Loucy (cell line): ENCODE measurements around the gene FMN1.
A peak's percentile ranks its signal among the peaks of the same experiment; 100 is the strongest.

Experiments used
- H2AFZ ChIP-seq: fragments of 200-600 bp; sonication (generic); 2 replicates; pipeline ENCODE4 v1.6.0; 2016; ENCODE audit warnings: antibody characterized with exemption, mild to moderate bottlenecking, low read length, moderate library complexity
- H3F3A ChIP-seq: fragments of 200-600 bp; 2 replicates; pipeline ENCODE4 v1.6.0; 2016; ENCODE audit warnings: antibody characterized with exemption, low read depth, mild to moderate bottlenecking
- H3K27me3 ChIP-seq: fragments of 200-600 bp; sonication (generic); 2 replicates; pipeline ENCODE4 v1.6.1; 2014; ENCODE audit warnings: low read length, mild to moderate bottlenecking; ENCODE audit not compliant: insufficient read depth, poor library complexity, severe bottlenecking
- H3K36me3 ChIP-seq: fragments of 200-600 bp; sonication (generic); 2 replicates; pipeline ENCODE4 v1.6.1; 2016; ENCODE audit warnings: low read length; ENCODE audit not compliant: insufficient read depth
- H3K4me1 ChIP-seq: fragments of 200-600 bp; sonication (generic); 2 replicates; pipeline ENCODE4 v1.5.1; 2014; ENCODE audit warnings: low read length, mild to moderate bottlenecking; ENCODE audit not compliant: insufficient read depth, poor library complexity, severe bottlenecking
- H3K4me2 ChIP-seq: fragments of 200-600 bp; sonication (generic); 2 replicates; pipeline ENCODE4 v1.6.0; 2014; ENCODE audit warnings: antibody characterized with exemption, low read length, low read depth, mild to moderate bottlenecking; ENCODE audit not compliant: poor library complexity, severe bottlenecking
- H3K4me3 ChIP-seq: fragments of 200-600 bp; sonication (generic); 2 replicates; pipeline ENCODE4 v1.5.1; 2014; ENCODE audit warnings: low read length, mild to moderate bottlenecking, mixed read lengths; ENCODE audit not compliant: poor library complexity, severe bottlenecking
- H3K79me2 ChIP-seq: fragments of 200-600 bp; sonication (generic); 2 replicates; pipeline ENCODE4 v1.6.1; 2014; ENCODE audit warnings: low read length; ENCODE audit not compliant: insufficient read depth
- H3K9ac ChIP-seq: fragments of 200-600 bp; sonication (generic); 2 replicates; pipeline ENCODE4 v1.6.0; 2014; ENCODE audit warnings: mild to moderate bottlenecking, low read depth, low read length, moderate library complexity; ENCODE audit not compliant: poor library complexity, severe bottlenecking
- H3K9me2 ChIP-seq: fragments of 200-600 bp; sonication (generic); replicated peaks from 2 replicates; pipeline ENCODE4 v1.6.1; 2016; ENCODE audit warnings: low read depth, low read length, mixed read lengths
- H3K9me3 ChIP-seq: fragments of 200-600 bp; sonication (generic); 2 replicates; pipeline ENCODE4 v1.6.1; 2014; ENCODE audit warnings: mild to moderate bottlenecking, antibody characterized with exemption, low read length, low read depth; ENCODE audit not compliant: insufficient read depth
- H4K20me1 ChIP-seq: fragments of 200-600 bp; sonication (generic); 2 replicates; pipeline ENCODE4 v1.6.0; 2014; ENCODE audit warnings: antibody characterized with exemption, low read length, mild to moderate bottlenecking; ENCODE audit not compliant: insufficient read depth, poor library complexity, severe bottlenecking
- CTCF ChIP-seq: fragments of 200-600 bp; sonication (generic); conservative IDR thresholded peaks from 2 replicates; pipeline ENCODE4 v1.5.1; 2014; ENCODE audit warnings: mild to moderate bottlenecking, antibody characterized with exemption, low read length
- EZH2phosphoT487 ChIP-seq: fragments of 200-600 bp; IDR thresholded peaks from 2 replicates; pipeline ENCODE4 v1.6.1; 2018; ENCODE audit warnings: antibody characterized with exemption, mild to moderate bottlenecking, moderate library complexity, borderline replicate concordance

Gene FMN1

DNA sequence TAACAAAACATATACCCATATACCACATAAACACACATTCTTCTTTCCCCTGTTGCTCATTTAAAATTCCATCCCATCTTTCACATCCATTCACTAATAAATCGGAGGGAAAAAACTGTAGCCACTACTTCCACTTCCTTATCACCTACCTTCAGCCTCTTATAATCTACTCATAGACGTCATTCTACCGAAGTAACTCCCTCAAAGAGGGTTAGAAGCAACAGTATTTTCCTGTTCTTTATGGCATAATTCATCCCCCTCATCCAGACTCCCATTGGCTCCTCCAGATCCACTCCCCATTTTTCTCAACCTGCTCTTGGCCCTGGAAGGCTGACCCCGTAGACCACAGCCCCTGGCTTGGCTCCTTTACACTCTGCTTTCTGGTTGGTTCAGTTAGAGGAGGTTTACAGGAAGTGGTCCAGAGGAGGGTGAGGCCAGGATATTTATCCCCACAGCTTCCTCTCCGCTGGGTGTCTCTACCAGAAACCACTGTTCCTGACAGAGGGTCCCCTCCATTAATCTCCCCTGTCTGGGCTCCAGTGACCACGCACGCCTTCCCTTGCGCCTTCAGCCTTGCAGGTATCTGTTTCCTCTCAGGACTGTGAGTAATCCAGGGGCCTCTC, 46.3 kb downstream of the FMN1 start:
- Histone ChIP-seq H3K9me3 (no peaks in the 10 kb centered on the region), H3K4me3 (peak overlapping the region; percentile 86), H3K9ac (peak overlapping the region; percentile 77), H3K4me2 (peak overlapping the region; percentile 88), H2AFZ (peak overlapping the region; percentile 72), H3F3A (no peaks in the 10 kb centered on the region), H3K27me3 (no peaks in the 10 kb centered on the region), H4K20me1 (no peaks in the 10 kb centered on the region), H3K79me2 (peaks cover 18% of the 10 kb centered on the region), H3K36me3 (no peaks in the 10 kb centered on the region), H3K9me2 (no peaks in the 10 kb centered on the region), H3K4me1 (peaks cover 48% of the 10 kb centered on the region)
- no peak for TF ChIP-seq EZH2phosphoT487
- no peak for TF ChIP-seq CTCF

- no peaks in the 10 kb centered on the region for H3K36me3 ChIP-seq
- H3K9me2 ChIP-seq, result no peaks in the 10 kb centered on the region
- peak overlapping the region; percentile 29 for H3K9ac ChIP-seq
- H3K4me2 ChIP-seq, result peak overlapping the region; percentile 88
- peak overlapping the region; percentile 29 for H3K4me3 ChIP-seq
- no peaks in the 10 kb centered on the region for H3K27me3 ChIP-seq
- H3K4me1 ChIP-seq, result peaks cover 51% of the 10 kb centered on the region
- H3F3A ChIP-seq, result no peaks in the 10 kb centered on the region
- no peaks in the 10 kb centered on the region for H4K20me1 ChIP-seq
- TF ChIP-seq EZH2phosphoT487 (no peak), CTCF (no peak)
- peaks cover 18% of the 10 kb centered on the region for H3K79me2 ChIP-seq
- H3K9me3 ChIP-seq, result no peaks in the 10 kb centered on the region
- no peak overlapping the region for H2AFZ ChIP-seq
Measured at GRCh38 chr15:33146051-33146450, 48.5 kb downstream of the FMN1 start.

DNA sequence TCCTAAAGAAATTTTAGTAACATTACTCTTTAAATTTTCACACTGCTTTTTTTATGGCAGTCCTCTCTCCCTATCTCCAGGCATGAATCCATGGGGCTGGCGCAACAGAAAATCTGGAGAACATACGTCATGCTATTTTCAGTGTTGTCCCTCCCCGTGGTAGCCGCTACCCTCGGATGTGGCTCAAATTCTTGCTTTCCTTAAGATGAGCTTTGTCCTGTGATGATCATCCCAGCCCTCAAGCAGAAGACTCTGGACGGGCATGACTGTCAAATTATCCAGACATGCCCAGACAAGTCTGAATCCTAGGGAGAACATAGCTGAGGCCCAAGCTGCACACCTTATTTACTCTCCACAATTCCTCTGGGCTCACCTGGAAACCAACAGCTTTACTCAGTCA, 49.1 kb downstream of the FMN1 start:
- no peaks in the 10 kb centered on the region for H3K9me2 ChIP-seq
- no peaks in the 10 kb centered on the region for H3F3A ChIP-seq
- TF ChIP-seq CTCF, result no peak
- TF ChIP-seq EZH2phosphoT487, result no peak
- H3K9me3 ChIP-seq, result no peaks in the 10 kb centered on the region
- peaks cover 18% of the 10 kb centered on the region for H3K79me2 ChIP-seq
- peaks cover 45% of the 10 kb centered on the region for H3K4me1 ChIP-seq
- no peaks in the 10 kb centered on the region for H3K36me3 ChIP-seq
- peak overlapping the region; percentile 29 for H3K9ac ChIP-seq
- no peak overlapping the region for H3K4me2 ChIP-seq
- no peak overlapping the region for H3K4me3 ChIP-seq
- H2AFZ ChIP-seq, result no peak overlapping the region
- H3K27me3 ChIP-seq, result no peaks in the 10 kb centered on the region
- no peaks in the 10 kb centered on the region for H4K20me1 ChIP-seq
